HG02884 (cell line): Measurements from ENCODE around the gene OSBP2.

Source experiments
- ATAC-seq: cut with Tn5 transposase; IDR thresholded peaks from one replicate; pipeline ENCODE4 v1.9.1; 2021; ENCODE audit warnings: mild to moderate bottlenecking, moderate library complexity; ENCODE audit not compliant: unreplicated experiment

Gene OSBP2

GRCh38 chr22:30864441-30865420 is 170.1 kb downstream of the OSBP2 start:
- ATAC-seq = no peak

DNA sequence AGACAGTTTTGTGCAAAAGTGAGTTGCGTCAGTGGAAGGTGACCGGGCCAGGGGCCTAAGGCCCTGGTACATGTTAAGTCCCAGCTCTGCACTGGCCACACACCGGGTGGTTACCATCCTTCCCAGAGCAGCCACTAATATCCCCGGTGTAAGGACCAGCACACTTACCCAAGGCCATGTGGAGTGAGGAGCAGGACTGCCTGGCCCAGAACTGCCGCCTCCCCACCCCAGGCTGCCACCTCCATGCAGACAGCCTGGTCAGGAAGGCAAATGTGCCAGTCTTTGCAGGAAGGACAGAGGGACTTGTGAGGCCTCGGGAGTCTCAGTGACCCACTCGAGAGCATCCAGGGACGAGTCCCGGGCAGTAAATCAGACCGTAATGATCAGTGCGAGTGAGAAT is 171.0 kb downstream of the OSBP2 start:
- ATAC-seq = no peak

DNA sequence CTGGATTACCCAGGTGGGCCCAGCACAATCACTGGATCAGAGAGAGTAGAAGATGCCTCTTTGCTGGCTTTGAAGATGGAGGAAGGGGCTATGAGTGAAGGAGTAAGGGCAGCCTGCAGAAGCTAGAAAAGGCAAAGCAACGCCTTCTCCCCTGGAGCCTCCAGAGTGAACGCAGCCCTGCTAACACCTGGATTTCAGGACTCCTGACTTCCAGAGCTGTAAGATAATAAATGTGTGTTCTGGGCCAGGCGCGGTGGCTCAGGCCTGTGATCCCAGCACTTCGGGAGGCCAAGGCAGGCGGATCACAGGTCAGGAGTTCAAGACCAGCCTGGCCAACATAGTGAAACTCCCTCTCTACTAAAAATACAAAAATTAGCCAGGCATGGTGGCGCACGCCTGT is 171.5 kb downstream of the OSBP2 start:
- ATAC-seq = no peak

DNA sequence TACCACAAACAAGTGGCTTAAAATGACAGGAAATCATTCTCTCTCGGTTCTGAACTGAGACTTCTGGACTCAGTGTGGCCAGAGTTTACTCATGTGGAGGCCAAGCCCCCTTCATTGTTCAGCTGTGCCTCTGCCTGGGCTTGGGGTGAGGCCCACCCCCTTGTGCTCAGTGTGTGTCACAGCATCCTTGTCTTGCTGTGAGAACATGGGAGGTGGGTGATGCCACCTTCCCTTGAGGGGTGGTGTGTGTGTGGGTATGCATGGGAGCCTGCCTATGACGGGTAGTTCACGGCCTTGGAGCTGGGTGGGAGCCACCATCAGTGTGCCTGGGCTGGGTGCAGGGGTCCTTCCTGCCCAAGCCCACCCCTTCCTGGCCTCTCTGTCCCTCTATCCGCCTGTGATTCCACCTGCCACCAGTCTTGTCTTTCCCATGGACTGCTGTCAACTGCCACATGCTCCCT is 172.2 kb downstream of the OSBP2 start:
- ATAC-seq = no peak

DNA sequence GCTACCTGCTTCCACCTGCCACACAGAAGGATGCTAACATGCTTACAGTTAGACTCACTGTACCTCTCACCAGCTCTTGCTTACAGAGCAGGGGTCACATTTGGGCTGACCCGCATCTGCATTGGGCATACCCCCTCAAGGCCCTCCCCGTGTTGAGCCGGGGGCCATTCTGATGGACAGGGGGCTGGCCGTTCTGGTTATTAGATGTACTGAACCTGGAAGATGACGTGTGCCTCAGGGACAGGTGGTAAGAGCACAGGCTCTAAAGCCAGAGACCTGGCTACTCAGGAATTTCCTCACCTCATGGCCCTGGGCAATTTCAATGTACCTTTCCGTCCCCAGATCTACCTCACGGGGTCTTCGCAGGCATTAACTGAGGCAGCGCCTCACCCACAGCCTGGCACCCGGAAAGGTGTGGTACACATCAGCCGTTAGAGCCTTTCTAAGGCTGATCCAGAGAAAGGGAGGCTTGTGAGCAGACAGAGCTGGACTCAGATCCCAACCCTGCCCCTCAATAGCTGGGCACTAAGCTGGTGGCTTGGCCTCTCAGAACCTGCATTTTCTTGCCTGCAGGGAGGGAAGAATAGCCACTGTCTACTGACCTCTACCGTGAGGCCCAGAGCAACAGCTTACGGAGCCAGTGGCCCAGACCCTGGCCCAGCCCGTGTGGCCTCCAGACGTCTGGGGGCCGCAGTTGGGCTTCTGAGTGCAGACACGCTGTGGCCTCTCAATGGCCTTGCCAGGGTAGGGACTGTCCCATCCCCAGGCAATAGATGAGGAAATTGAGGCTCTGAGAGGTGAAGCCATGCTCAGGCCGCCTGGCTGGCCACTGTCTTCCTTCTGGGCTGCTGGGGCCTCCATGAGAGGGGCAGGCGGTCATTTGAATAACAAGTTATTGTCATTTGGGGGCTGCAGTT is 173.3 kb downstream of the OSBP2 start:
- ATAC-seq = no peak

- ATAC-seq = no peak
Observed at GRCh38 chr22:30868663-30869385, 174.2 kb downstream of the OSBP2 start.

DNA sequence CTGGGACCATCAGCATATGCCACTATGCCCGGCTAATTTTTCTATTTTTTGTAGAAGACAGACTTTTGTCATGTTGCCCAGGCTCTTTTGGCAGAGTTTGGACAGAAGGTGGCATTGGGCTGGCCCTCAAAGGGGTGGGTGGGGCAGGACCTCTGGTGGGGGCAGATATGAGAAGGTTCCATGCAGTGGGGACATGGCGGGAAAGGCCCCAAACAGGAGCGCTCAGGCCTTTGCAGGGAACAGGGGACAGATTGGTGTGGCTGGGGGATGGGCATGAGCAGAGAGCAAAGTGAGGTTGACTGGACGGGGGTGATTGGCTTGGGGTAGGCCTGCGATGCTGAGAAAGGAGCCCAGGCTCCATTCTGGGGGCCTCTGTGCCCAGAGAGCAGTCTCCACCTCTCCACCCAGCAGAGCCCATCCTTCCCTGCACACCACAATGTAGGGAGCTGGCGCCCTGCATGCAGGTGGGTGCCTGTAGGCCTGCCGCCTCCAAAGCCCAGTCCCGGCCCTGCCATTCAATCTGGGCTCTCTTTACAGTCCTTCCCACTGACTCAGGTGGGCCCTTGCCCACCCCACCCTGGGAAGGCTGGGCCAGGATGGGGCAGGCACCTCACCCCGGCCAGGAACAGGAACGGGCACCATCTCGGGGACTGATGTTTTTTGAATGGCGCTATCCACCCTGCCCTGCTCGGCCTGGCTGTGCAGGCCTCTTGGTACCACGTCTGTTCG is 175.2 kb downstream of the OSBP2 start:
- ATAC-seq = no peak

DNA sequence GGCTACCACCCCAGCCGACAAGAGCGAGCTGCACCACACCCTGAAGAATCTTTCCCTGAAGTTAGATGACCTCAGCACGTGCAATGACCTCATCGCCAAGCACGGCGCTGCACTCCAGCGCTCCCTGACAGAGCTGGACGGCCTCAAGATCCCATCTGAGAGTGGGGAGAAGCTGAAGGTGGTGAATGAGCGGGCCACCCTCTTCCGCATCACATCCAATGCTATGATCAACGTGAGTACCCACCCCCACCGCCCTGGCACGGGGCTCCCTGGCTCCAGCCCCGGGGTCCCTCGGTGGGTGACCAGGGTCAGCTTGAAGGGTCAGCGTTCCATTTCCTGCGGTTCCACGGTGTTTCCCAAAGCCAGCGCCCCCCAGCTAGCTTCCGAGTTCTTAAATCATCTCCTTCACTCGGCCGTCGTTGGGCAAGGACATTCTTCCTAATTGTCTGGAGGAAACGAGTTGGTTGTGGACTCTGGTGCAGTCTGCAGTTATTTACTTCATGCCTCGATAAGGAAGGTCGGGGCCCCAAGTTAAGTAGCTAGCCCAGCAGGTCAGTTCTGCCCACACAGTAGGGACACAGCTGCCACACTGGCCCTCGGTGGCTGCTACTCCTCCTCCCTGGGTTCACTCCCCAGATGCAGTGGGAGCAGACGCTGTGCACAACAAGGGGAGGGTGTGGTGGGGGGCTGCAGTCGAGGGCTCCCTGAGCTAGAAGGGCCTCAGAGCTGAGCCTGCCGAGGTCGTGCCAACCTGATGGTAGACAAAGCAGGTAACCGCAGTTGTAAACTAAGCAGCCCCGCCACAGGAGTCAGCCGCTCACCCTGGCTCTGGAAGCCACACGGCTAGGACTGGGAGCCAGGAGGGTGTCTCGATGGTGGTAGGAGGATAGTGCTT is 176.0 kb downstream of the OSBP2 start:
- ATAC-seq = no peak

GRCh38 chr22:30871391-30872284 is 177.0 kb downstream of the OSBP2 start:
- no peak for ATAC-seq

DNA sequence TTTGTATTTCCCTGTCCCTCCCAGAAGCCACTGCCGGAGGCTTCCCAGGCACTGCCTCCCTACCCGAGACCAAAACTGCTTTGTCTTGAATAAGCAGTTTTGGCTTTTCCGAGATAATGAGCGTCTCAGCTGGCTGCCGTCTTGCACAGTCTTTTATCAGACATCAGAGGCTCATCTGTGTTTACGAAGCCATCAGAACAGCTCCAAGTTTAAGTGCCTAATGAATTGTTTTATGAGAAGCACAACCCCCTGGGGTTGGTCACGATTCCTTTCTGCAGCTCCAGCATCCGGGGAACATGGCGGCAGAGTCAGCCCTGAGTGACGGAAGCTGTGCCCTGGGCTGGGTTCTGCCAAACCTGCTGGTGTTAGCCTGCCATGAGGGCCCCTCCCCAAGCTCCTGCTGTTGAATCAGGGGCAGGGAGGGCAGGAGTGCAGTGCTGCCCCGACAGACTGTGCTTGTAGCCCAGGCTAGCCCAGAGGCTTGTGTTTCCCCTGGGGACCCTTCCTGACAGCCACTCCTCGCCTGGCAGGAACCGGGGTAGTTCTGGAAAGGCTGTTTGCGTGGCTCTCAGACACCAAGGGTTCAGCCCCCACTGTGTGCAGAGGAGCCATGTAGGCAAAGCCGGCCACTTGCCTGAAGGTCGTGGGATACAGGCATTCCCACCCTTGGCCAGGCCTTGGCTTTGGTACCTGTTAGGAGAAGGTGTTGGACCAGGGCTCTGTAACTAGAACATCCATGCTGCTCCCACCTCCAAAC is 177.8 kb downstream of the OSBP2 start:
- ATAC-seq = no peak

GRCh38 chr22:30873086-30873650 is 178.5 kb downstream of the OSBP2 start:
- ATAC-seq = no peak

- ATAC-seq = no peak
Observed at GRCh38 chr22:30873661-30874060, 179.0 kb downstream of the OSBP2 start.

- ATAC-seq = no peak
Observed at GRCh38 chr22:30874431-30875370, 180.0 kb downstream of the OSBP2 start.

DNA sequence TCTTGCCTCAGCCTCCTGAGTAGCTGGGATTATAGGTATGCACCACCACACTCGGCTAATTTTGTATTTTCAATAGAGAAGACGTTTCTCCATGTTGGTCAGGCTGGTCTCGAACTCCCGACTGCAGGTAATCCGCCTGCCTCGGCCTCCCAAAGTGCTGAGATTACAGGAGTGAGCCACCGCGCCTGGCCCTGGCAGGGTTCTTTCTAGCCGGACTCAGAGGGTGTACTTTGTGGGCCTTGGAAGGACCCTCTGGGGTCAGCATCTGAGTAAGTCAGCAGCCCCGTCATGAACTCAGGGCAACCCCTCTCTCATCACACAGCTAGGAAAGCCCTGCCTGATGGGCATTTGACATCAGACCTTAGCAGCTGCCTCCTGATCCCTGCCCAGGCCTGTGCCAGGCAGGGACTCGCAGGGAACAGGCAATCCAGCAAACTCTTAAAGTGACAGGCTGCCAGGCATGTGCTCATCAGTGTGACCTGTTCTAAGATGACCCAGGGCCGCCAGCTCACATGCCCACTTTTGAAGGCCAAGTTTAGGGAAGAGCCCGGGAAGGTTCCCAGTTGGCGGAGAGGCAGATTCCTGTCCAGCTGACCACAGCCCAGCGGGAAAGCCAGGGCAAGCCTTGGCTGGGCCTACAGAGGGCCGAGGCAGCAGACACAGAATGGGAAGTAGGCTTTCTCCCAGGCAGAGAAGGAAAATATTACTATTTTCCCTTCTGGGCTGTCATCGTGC is 181.0 kb downstream of the OSBP2 start:
- ATAC-seq = no peak

DNA sequence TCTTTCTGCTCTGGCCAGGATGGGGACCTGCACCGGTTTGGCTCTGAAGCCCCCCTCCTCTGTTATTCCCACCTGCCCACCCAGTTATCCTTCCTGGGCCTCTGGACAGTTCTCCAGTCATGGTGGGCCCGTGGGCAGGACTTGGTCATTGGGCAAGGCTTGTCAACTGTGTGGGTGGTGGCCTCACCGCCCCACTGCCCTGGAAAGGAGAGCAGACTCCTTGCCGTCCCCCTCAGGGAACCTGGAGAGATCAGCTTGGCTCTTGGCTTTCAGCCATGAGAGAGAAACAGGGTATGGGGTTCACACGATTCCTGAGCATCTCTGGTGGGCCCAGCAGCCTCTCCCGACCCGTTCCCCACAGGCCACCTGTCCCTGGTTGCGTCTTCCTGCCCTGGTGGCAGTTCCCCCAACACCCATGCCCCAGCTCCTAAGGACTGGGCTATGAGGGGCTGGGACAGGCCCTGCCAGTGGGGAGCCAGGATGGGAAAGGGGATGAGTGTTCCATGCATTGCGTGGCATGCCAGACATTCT is 181.6 kb downstream of the OSBP2 start:
- no peak for ATAC-seq
